Camera-type eye (tissue), 1 donor: Measurements from ENCODE around the gene POU3F1. TPM values are rescaled to one million over a fixed set of nuclear protein-coding genes. Genes with fewer than 3 reads are reported as not detected.

Experiments
- total RNA-seq: library from RNA; depleted of rRNA; stranded (reverse); fragments of >200 nt; gene quantifications from one replicate; pipeline ENCODE4 v1.2.3, GENCODE V29; 2014

Gene POU3F1
- total RNA-seq: 1.5 TPM

GRCh38 chr1:38046333-38046883 is at the start of gene POU3F1:
Gene POU3F1, minus strand, starts transcription at chr1:38046793. Its CDS starts 50 bp downstream, at chr1:38046743.

GRCh38 chr1:38012363-38013226 is 34.0 kb downstream of the POU3F1 start, which contains the start of gene UTP11:
Gene UTP11, plus strand, starts transcription at chr1:38012734. Its CDS starts 69 bp downstream, at chr1:38012803.

GRCh38 chr1:38005195-38006007 is 41.2 kb downstream of the POU3F1 start, which contains the start of gene FHL3:
Gene FHL3, minus strand, starts transcription at chr1:38005514. Its CDS starts 6,102 bp downstream, at chr1:37999412.

Other genes with a start within 250 kb of the POU3F1 start
- 36.7 TPM for gene C1orf122, start 239.0 kb downstream of the POU3F1 start, total RNA-seq
- gene YRDC, start 238.6 kb downstream of the POU3F1 start, total RNA-seq: 9.7 TPM
- 5.7 TPM for gene MTF1, start 187.2 kb downstream of the POU3F1 start, total RNA-seq
- gene INPP5B, start 99.7 kb downstream of the POU3F1 start, total RNA-seq: 35.3 TPM
- gene SF3A3, start 56.8 kb downstream of the POU3F1 start, total RNA-seq: 81.7 TPM
- gene FHL3, start 41.3 kb downstream of the POU3F1 start, total RNA-seq: 14.0 TPM
- 59.4 TPM for gene UTP11, start 34.1 kb downstream of the POU3F1 start, total RNA-seq